B cell (primary cell): ENCODE measurements around the gene INCA1. TPM values are rescaled to one million over a fixed set of nuclear protein-coding genes. Genes with fewer than 3 reads are reported as not detected.

Source experiments
- ATAC-seq: fragments of 200-7000 bp; cut with Tn5 transposase; one replicate; pipeline ENCODE4 v1.10.0; 2021; ENCODE audit warnings: low read depth, mild to moderate bottlenecking, moderate number of reproducible peaks, moderate library complexity
- CTCF ChIA-PET: fragments of 350-600 bp; sonication (Branson Sonifier 250); formaldehyde crosslinking; loops from one replicate; lab custom pipeline; 2021; ENCODE audit warnings: antibody characterized with exemption, inconsistent platforms; lab: Charles Lee
- POLR2A ChIA-PET: fragments of 350-600 bp; sonication (Branson Sonifier 250); formaldehyde crosslinking; loops from one replicate; lab custom pipeline; 2021; ENCODE audit warnings: antibody characterized with exemption; lab: Charles Lee
- DNase-seq: peaks from one replicate; pipeline ENCODE4 v3.0.0; 2013
- H2AFZ ChIP-seq: 2 replicates; pipeline ENCODE4 v1.6.1; 2012; ENCODE audit warnings: mild to moderate bottlenecking, low read depth, low read length; ENCODE audit not compliant: insufficient read depth, poor library complexity, severe bottlenecking
- H3K27ac ChIP-seq, 2 donors: 1 replicate in 1 of 2; 2 replicates in 1 of 2; pipeline ENCODE4 v1.5.1; 2012 to 2013; ENCODE audit warnings: low read length in 2 of 2, mild to moderate bottlenecking in 2 of 2, moderate library complexity in 1 of 2
- H3K27me3 ChIP-seq, 4 experiments: fragments of 200-600 bp in 1 of 4; sonication (generic) in 1 of 4; replicated peaks in 1 of 4; 1 replicate in 2 of 4; 2 replicates in 2 of 4; pipeline versions ENCODE4 v1.6.1 to v1.7.0; 2013 to 2016; ENCODE audit warnings: low read length in 3 of 4, mild to moderate bottlenecking in 2 of 4, mixed read lengths in 1 of 4, moderate library complexity in 1 of 4; ENCODE audit not compliant: insufficient read depth in 4 of 4, control insufficient read depth in 3 of 4; ENCODE audit errors: control extremely low read depth in 1 of 4
- H3K36me3 ChIP-seq, 2 experiments: replicated peaks in 1 of 2; 1 replicate in 1 of 2; 2 replicates in 1 of 2; pipeline versions ENCODE4 v1.6.1 to v1.7.1; 2013; ENCODE audit warnings: low read length in 1 of 2; ENCODE audit not compliant: insufficient read depth in 2 of 2, control insufficient read depth in 1 of 2; ENCODE audit errors: control extremely low read depth in 1 of 2, extremely low read depth in 1 of 2
- H3K4me1 ChIP-seq, 2 donors: fragments of 200-600 bp in 1 of 2; sonication (generic) in 1 of 2; 1 replicate in 1 of 2; 2 replicates in 1 of 2; pipeline versions ENCODE4 v1.5.1 to v1.6.1; 2013 to 2017; ENCODE audit warnings: low read length in 2 of 2; ENCODE audit not compliant: control insufficient read depth in 2 of 2, insufficient read depth in 2 of 2
- H3K4me2 ChIP-seq: replicated peaks from 2 replicates; pipeline ENCODE3; 2012; ENCODE audit warnings: mild to moderate bottlenecking, low read depth, low read length; ENCODE audit not compliant: poor library complexity, severe bottlenecking
- H3K4me3 ChIP-seq, 5 experiments: fragments of 200-600 bp in 1 of 5; sonication (generic) in 1 of 5; 1 replicate in 3 of 5; 2 replicates in 2 of 5; pipeline versions ENCODE4 v1.5.1 to v1.7.0; 2011 to 2016; ENCODE audit warnings: low read length in 4 of 5, mild to moderate bottlenecking in 4 of 5, low read depth in 2 of 5, control low read depth in 1 of 5, moderate library complexity in 1 of 5; ENCODE audit not compliant: insufficient read depth in 1 of 5; ENCODE audit errors: control extremely low read depth in 1 of 5, extremely low read depth in 1 of 5
- H3K79me2 ChIP-seq: fragments of 200-600 bp; sonication (generic); one replicate; pipeline ENCODE4 v1.6.0; 2016; ENCODE audit warnings: low read length; ENCODE audit not compliant: control insufficient read depth, insufficient read depth
- H3K9ac ChIP-seq: fragments of 200-600 bp; sonication (generic); 2 replicates; pipeline ENCODE4 v1.6.1; 2017; ENCODE audit warnings: mild to moderate bottlenecking, low read length, moderate library complexity
- H3K9me3 ChIP-seq, 3 donors: one replicate each; pipeline versions ENCODE4 v1.6.1 to v1.7.1; 2013; ENCODE audit warnings: low read length in 2 of 3; ENCODE audit not compliant: control insufficient read depth in 2 of 3, insufficient read depth in 1 of 3; ENCODE audit errors: control extremely low read depth in 1 of 3
- H4K20me1 ChIP-seq: 2 replicates; pipeline ENCODE4 v1.6.0; 2012; ENCODE audit warnings: mild to moderate bottlenecking, low read length; ENCODE audit not compliant: insufficient read depth, control insufficient read depth, poor library complexity, severe bottlenecking
- H3K27ac Mint-ChIP-seq: one replicate; pipeline ENCODE4 v1.8.0; 2021; ENCODE audit warnings: mixed read lengths
- H3K27me3 Mint-ChIP-seq: one replicate; pipeline ENCODE4 v1.8.0; 2021; ENCODE audit warnings: mixed read lengths
- H3K4me1 Mint-ChIP-seq: one replicate; pipeline ENCODE4 v1.8.0; 2021; ENCODE audit warnings: mixed read lengths
- H3K4me3 Mint-ChIP-seq: one replicate; pipeline ENCODE4 v1.8.0; 2021; ENCODE audit warnings: mixed read lengths
- H3K9me3 Mint-ChIP-seq: one replicate; pipeline ENCODE4 v1.8.0; 2022; ENCODE audit warnings: mixed read lengths; ENCODE audit not compliant: insufficient read depth
- CTCF ChIP-seq: fragments of 200-600 bp; IDR thresholded peaks from one replicate; pipeline ENCODE4 v1.8.0; 2022; ENCODE audit warnings: antibody characterized with exemption, mild to moderate bottlenecking
- EZH2 ChIP-seq: IDR thresholded peaks from 2 replicates; pipeline ENCODE4 v1.6.1; 2012; ENCODE audit warnings: borderline replicate concordance, low read depth, mild to moderate bottlenecking, moderate library complexity, low read length; ENCODE audit not compliant: insufficient read depth, poor library complexity, severe bottlenecking
- WGBS: methylation state at CpG from one replicate; pipeline ENCODE4 v1.1.5; 2013; ENCODE audit warnings: missing lambda C conversion rate; ENCODE audit not compliant: insufficient coverage; 5-methylcytosine and 5-hydroxymethylcytosine counted together
- intact Hi-C: fragments of 100-400 bp; cut with micrococcal nuclease; formaldehyde crosslinking; loops from one replicate; pipeline ENCODE4 v1.10.0; 2022
- polyA plus RNA-seq: library from polyadenylated mRNA; depleted of rRNA; stranded (reverse); fragments of >200 nt; gene quantifications from 2 replicates; pipeline ENCODE4 v1.2.3, GENCODE V29; 2012
- total RNA-seq, 2 donors: library from RNA; stranded (reverse); fragments of 120-200 nt in 1 of 2; gene quantifications; 1 replicate in 1 of 2; 2 replicates in 1 of 2; pipeline versions ENCODE4 v1.2.3 to v1.2.4, GENCODE V29; 2013 to 2022

Gene INCA1
- total and polyA plus RNA-seq, 2 donors (not counting 1 experiment from before 2014, with no cell fraction given): 0.30 to 0.60 TPM

DNA sequence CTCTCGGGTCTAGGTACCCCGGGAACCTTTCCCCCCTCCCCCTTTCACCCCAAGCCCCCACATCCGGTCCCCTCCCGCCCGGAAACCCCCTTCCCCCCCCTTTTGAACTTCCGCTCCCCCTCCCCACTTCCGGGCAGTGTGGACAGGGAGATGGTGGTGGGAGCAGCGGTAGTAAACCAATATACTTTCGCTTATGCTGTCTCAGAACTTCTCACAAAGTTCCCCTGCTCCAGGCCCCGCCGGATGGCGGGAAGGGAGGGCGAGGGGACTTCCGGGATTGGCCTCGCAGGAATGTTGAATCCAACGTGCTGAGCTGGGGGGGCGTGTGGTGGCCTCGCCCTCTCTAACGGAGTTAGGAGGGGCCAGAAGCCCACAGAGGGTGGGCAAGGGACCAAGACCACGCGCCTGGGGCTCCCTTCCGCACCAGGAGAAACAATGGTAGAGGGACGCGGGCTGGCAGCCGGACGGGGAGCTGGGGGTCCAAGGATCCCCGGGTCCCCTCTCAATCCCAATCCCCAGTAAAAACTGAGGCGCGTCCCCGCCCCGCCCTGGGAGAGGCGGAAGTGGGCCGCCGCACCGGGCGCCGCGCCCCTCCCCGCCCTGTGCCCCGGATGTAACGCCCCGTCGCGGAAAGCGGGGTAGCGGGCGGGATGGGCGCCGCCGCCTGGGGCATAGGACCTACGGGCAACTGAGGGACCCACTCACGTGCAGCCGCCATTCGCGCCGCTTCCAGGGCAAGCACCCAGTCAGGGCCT is 49.7 kb downstream of the INCA1 start:
- DNase-seq: peak; percentile 73
- WGBS: 0% methylated on average over 44 of the region's 56 CpGs
- intact Hi-C loops: loop anchor here (1.0 to 10.0 kb wide), 8 partner anchors 7 to 985 kb away; partner anchors contain the start of genes ARRB2, ATP2A3, INCA1 and KIF1C
- Histone ChIP-seq H3K4me2 (peak overlapping the region; percentile 98), H3K36me3 (peaks cover 0 to 38% of the 10 kb centered on the region in 2 experiments), H4K20me1 (peaks cover 43% of the 10 kb centered on the region), H3K4me1 (peaks cover 50 to 58% of the 10 kb centered on the region in 2 donors), H3K27me3 (no peaks in the 10 kb centered on the region), H2AFZ (peak overlapping the region; percentile 97), H3K9ac (peak overlapping the region; percentile 97), H3K4me3 (peak overlapping the region; percentile 70 to 99 (median 99)), H3K27ac (peak overlapping the region; percentile 93 to 94), H3K9me3 (no peaks in the 10 kb centered on the region), H3K79me2 (peaks cover 56% of the 10 kb centered on the region)
- no peaks in the 10 kb centered on the region for H3K9me3 Mint-ChIP-seq
- peaks cover 58% of the 10 kb centered on the region for H3K4me1 Mint-ChIP-seq
- H3K27me3 Mint-ChIP-seq: no peaks in the 10 kb centered on the region
- TF ChIP-seq EZH2: no peak
- CTCF ChIA-PET: interaction anchor here (1.3 to 3.0 kb wide), 5 partner anchors 11 to 50 kb away, joined by 3 to 16 read pairs (median 4); partner anchors contain the start of genes CHRNE, INCA1, KIF1C and SPAG7
- POLR2A ChIA-PET: interaction anchor here (0.6 to 4.9 kb wide), 11 partner anchors 8 to 980 kb away, joined by 3 to 81 read pairs (median 4); partner anchors contain the start of genes INCA1, KIF1C, RNF167 and SLC25A11
- H3K4me3 Mint-ChIP-seq: peak overlapping the region; percentile 98
- H3K27ac Mint-ChIP-seq: peak overlapping the region; percentile 99
- peak; percentile 8 for ATAC-seq

- ATAC-seq (no peak), DNase-seq (peak; percentile 51)
- Histone ChIP-seq H2AFZ (no peak overlapping the region), H3K9ac (peak overlapping the region; percentile 97), H4K20me1 (peaks cover 43% of the 10 kb centered on the region), H3K4me2 (peak overlapping the region; percentile 98), H3K79me2 (peaks cover 62% of the 10 kb centered on the region), H3K27me3 (no peaks in the 10 kb centered on the region), H3K9me3 (no peaks in the 10 kb centered on the region), H3K4me1 (peaks cover 56 to 64% of the 10 kb centered on the region in 2 donors), H3K27ac (peak overlapping the region; percentile 93 to 94), H3K4me3 (peak overlapping the region; percentile 67 to 99 (median 99)), H3K36me3 (peaks cover 0 to 44% of the 10 kb centered on the region in 2 experiments)
- no peaks in the 10 kb centered on the region for H3K27me3 Mint-ChIP-seq
- no peak for TF ChIP-seq CTCF
- TF ChIP-seq EZH2: no peak
- H3K4me1 Mint-ChIP-seq: peaks cover 64% of the 10 kb centered on the region
- no peaks in the 10 kb centered on the region for H3K9me3 Mint-ChIP-seq
- peak overlapping the region; percentile 94 for H3K27ac Mint-ChIP-seq
- POLR2A ChIA-PET: interaction anchor here (0.6 to 4.9 kb wide), 6 partner anchors 9 to 980 kb away, joined by 3 to 81 read pairs (median 5); partner anchors contain the start of genes INCA1, KIF1C and SPAG7
- WGBS: 0% methylated on average over 4 of the region's 7 CpGs
- CTCF ChIA-PET: interaction anchor here (1.3 to 1.7 kb wide), 3 partner anchors 12 to 51 kb away, joined by 3 to 4 read pairs (median 4); partner anchors contain the start of genes CHRNE, INCA1 and KIF1C
- peak overlapping the region; percentile 98 for H3K4me3 Mint-ChIP-seq
- intact Hi-C loops: loop anchor here (5.0 to 10.0 kb wide), 5 partner anchors 70 to 985 kb away; partner anchors contain the start of genes ATP2A3, MED11 and ZNF594
These were observed 50.3 kb downstream of the INCA1 start for GRCh38 chr17:4947010-4947410.
